Spleen (tissue), 11 donors: ENCODE results near the gene VEGFB. TPM values are rescaled to one million over a fixed set of nuclear protein-coding genes. Genes with fewer than 3 reads are reported as not detected.

Source experiments
- DNase-seq: peaks from one replicate; pipeline ENCODE4 v3.0.0-alpha.2; 2020
- H3K27ac ChIP-seq, 8 donors: fragments of 200-600 bp; sonication (generic) in 7 of 8; 1 replicate in 4 of 8; 2 replicates in 4 of 8; pipeline versions ENCODE4 v1.5.0 to v1.8.0; 2016 to 2021; ENCODE audit warnings: inconsistent platforms in 4 of 8, mild to moderate bottlenecking in 4 of 8, moderate library complexity in 1 of 8
- H3K27me3 ChIP-seq, 7 donors: fragments of 200-600 bp; sonication (generic) in 6 of 7; replicated peaks in 1 of 7; 1 replicate in 4 of 7; 2 replicates in 3 of 7; pipeline versions ENCODE4 v1.5.0 to v1.8.0; 2016 to 2021; ENCODE audit warnings: inconsistent platforms in 3 of 7, mild to moderate bottlenecking in 1 of 7
- H3K36me3 ChIP-seq, 6 donors: fragments of 200-600 bp; sonication (generic) in 5 of 6; 1 replicate in 4 of 6; 2 replicates in 2 of 6; pipeline versions ENCODE4 v1.5.0 to v1.8.0; 2016 to 2021; ENCODE audit warnings: inconsistent platforms in 2 of 6
- H3K4me1 ChIP-seq, 6 donors: fragments of 200-600 bp; sonication (generic) in 5 of 6; 1 replicate in 3 of 6; 2 replicates in 3 of 6; pipeline versions ENCODE4 v1.5.0 to v1.8.0; 2016 to 2021; ENCODE audit warnings: inconsistent platforms in 3 of 6
- H3K4me3 ChIP-seq, 8 donors: fragments of 200-600 bp; sonication (generic) in 7 of 8; 1 replicate in 4 of 8; 2 replicates in 4 of 8; pipeline versions ENCODE4 v1.5.0 to v1.8.0; 2016 to 2021; ENCODE audit warnings: inconsistent platforms in 4 of 8, mild to moderate bottlenecking in 4 of 8, moderate library complexity in 2 of 8
- H3K9me3 ChIP-seq, 8 donors: fragments of 200-600 bp; sonication (generic) in 7 of 8; 1 replicate in 4 of 8; 2 replicates in 4 of 8; pipeline versions ENCODE4 v1.5.0 to v1.8.0; 2016 to 2021; ENCODE audit warnings: inconsistent platforms in 4 of 8
- POLR2A ChIP-seq, 3 donors: fragments of 450-650 bp; IDR thresholded peaks; one replicate each; pipeline ENCODE4 v1.5.1; 2017; ENCODE audit warnings: antibody characterized with exemption in 3 of 3, mild to moderate bottlenecking in 1 of 3
- POLR2AphosphoS5 ChIP-seq, 3 donors: sonication (generic); formaldehyde crosslinking; IDR thresholded peaks; one replicate each; pipeline ENCODE4 v1.5.1; 2017; ENCODE audit warnings: antibody characterized with exemption in 3 of 3
- WGBS, 5 donors: extraction: QIAGEN DNeasy Blood & Tissue Kit in 3 of 5; methylation state at CpG; one replicate each; pipeline versions ENCODE4 v1.1.5 to v1.1.7; 2013 to 2018; 5-methylcytosine and 5-hydroxymethylcytosine counted together
- intact Hi-C: fragments of 100-400 bp; cut with DNase I; formaldehyde crosslinking; loops from one replicate; pipeline ENCODE4 v1.15.0; 2023; ENCODE audit warnings: low total_unique reads
- polyA plus RNA-seq, 3 donors: library from polyadenylated mRNA; stranded (reverse); fragments of 200-250 nt; gene quantifications; one replicate each; pipeline ENCODE4 v1.2.1, GENCODE V29; 2013
- total RNA-seq, 7 donors: library from RNA; depleted of rRNA in 3 of 7; stranded (reverse); fragments of >200 nt in 3 of 7; fragmentation: NEBNext Ultra II Directional in 4 of 7; extraction: Animal tissue kit (Norgen Biotek cat#: 25700) in 4 of 7; gene quantifications; one replicate each; pipeline versions ENCODE4 v1.1.0 to v1.2.1, GENCODE V29; 2016 to 2021
- TF ChIP-seq, protein P1 (sequence below), 11 experiments: fragments of 200-600 bp in 7 of 11; fragments of 450-650 bp in 4 of 11; sonication (generic) in 4 of 11; IDR thresholded peaks in 8 of 11; conservative IDR thresholded peaks in 3 of 11; 1 replicate in 7 of 11; 2 replicates in 4 of 11; pipeline versions ENCODE4 v1.4.0 to v1.8.0; 2016 to 2021; ENCODE audit warnings: antibody characterized with exemption in 11 of 11, inconsistent platforms in 4 of 11, mild to moderate bottlenecking in 1 of 11
- donor health status: healthy with polysubstance abuse.
- donor health status: DM: no; HTN: no; CAD: no; lungs with moderate emphysema.
- donor health status: DM: no; HTN: no; CAD: no.
- donor health status: Bipolar disorder and iron deficiency.
- donor health status: healthy.
- donor health status: DM: no; HTN: no; CAD: no.
- donor health status: DM: yes; HTN: yes; CAD: no.

VEGFB gene
- total and polyA plus RNA-seq, 10 donors = 38.3 to 103 (median 84.4) TPM

DNA sequence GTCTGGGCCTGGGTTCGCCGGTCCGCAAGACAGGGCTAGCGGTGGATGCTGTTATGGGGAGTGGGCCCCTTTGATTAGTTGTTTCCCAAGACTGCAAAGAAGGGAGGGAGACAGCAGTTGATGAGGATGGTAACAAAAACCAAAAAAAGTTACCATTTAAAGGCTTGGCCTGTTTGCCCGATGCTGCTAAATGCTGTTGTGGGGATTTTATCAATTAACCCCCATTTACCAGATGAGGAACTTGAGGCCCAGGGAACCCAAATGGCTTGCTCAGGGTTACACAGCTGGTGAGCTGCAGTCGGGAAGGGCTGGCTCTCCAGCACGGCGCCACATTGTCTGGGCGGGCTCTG lies 11.8 kb upstream of the VEGFB start:
- Histone ChIP-seq H3K4me3 (no peak overlapping the region), H3K27me3 (no peaks in the 10 kb centered on the region), H3K4me1 (peaks cover 19 to 77% (median 40%) of the 10 kb centered on the region in 6 donors), H3K9me3 (no peaks in the 10 kb centered on the region), H3K27ac (peak overlapping the region in 6 of 8 donors; percentile 15 to 98 (median 83)), H3K36me3 (peaks cover 0 to 72% (median 52%) of the 10 kb centered on the region in 6 donors)
- TF ChIP-seq POLR2AphosphoS5 (IDR thresholded peaks at IDR 0.05) (no peak), POLR2A (IDR thresholded peaks at IDR 0.05) (no peak)
- TF ChIP-seq, protein P1, sequence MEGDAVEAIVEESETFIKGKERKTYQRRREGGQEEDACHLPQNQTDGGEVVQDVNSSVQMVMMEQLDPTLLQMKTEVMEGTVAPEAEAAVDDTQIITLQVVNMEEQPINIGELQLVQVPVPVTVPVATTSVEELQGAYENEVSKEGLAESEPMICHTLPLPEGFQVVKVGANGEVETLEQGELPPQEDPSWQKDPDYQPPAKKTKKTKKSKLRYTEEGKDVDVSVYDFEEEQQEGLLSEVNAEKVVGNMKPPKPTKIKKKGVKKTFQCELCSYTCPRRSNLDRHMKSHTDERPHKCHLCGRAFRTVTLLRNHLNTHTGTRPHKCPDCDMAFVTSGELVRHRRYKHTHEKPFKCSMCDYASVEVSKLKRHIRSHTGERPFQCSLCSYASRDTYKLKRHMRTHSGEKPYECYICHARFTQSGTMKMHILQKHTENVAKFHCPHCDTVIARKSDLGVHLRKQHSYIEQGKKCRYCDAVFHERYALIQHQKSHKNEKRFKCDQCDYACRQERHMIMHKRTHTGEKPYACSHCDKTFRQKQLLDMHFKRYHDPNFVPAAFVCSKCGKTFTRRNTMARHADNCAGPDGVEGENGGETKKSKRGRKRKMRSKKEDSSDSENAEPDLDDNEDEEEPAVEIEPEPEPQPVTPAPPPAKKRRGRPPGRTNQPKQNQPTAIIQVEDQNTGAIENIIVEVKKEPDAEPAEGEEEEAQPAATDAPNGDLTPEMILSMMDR (IDR thresholded peaks at IDR 0.05 in 8 of 11, conservative IDR thresholded peaks at IDR 0.05 in 3 of 11) = no peak
- WGBS, 5 donors = 59 to 83% (median 79%) methylated on average over 9 of the region's 9 CpGs
- DNase-seq = no peak
- intact Hi-C loops = no loop called here

DNA sequence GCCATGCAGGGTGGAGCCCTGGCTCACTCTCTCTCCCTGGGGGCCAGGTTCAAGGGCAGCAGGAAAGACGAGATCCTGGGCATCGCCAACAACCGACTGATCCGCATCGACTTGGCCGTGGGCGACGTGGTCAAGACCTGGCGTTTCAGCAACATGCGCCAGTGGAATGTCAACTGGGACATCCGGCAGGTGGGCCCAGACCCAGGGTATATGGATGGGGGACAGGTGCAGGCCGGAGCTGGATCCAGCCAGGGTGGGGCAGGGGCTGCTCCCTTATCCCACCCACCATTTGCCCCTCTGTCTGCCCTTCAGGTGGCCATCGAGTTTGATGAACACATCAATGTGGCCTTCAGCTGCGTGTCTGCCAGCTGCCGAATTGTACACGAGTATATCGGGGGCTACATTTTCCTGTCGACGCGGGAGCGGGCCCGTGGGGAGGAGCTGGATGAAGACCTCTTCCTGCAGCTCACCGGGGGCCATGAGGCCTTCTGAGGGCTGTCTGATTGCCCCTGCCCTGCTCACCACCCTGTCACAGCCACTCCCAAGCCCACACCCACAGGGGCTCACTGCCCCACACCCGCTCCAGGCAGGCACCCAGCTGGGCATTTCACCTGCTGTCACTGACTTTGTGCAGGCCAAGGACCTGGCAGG lies 11.3 kb upstream of the VEGFB start:
- Histone ChIP-seq H3K27me3 (no peaks in the 10 kb centered on the region), H3K27ac (peak overlapping the region in 6 of 8 donors; percentile 48 to 98 (median 83)), H3K4me1 (peaks cover 23 to 82% (median 45%) of the 10 kb centered on the region in 6 donors), H3K9me3 (no peaks in the 10 kb centered on the region), H3K4me3 (no peak overlapping the region), H3K36me3 (peaks cover 0 to 67% (median 50%) of the 10 kb centered on the region in 6 donors)
- intact Hi-C loops = no loop called here
- no peak for DNase-seq
- 60 to 87% (median 74%) methylated on average over 14 to 24 of the region's 24 CpGs for WGBS, 5 donors
- peak; percentile 54 to 83 (median 65) for TF ChIP-seq POLR2AphosphoS5 (IDR thresholded peaks at IDR 0.05)
- TF ChIP-seq, protein P1 (IDR thresholded peaks at IDR 0.05 in 8 of 11, conservative IDR thresholded peaks at IDR 0.05 in 3 of 11) = no peak

DNA sequence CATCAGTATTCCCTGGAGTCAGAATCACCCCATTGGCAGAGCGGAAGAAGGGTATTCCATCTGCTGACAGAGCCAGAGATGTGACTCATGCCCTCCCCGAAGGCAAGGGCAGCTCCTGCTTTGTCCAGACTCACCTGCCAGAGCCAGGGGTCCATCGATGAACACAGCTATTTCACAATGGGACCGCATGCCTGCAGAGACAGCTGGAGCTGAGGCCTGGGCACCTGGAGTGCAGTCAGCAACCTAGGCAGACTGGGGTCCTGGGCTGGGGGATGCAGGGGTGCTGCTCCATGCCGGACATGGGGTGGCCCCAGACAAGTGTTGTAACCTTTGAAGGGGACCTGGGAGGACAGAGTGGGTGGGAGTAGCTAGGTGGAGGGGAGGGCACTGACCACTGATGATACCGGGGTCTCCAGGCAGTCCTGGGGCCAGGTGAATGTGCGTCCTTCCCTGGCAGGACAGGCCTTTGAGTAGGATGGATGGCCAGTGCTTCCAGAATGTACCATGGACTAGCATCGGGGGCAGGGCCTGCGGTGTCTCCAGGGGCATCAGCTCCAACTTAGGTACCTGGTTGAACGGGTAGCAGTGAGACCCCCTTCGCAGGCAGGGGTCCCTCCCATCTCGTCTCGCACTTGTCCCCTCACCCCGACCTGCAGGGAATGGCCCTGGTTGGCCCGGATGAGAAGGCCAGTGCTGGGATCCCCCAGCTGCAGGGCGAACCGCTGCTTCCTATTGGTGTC lies 10.1 kb upstream of the VEGFB start:
- Histone ChIP-seq H3K27me3 (no peaks in the 10 kb centered on the region), H3K4me1 (peaks cover 27 to 84% (median 56%) of the 10 kb centered on the region in 6 donors), H3K9me3 (no peaks in the 10 kb centered on the region), H3K27ac (peak overlapping the region in 5 of 8 donors; percentile 94 to 98 (median 98)), H3K4me3 (peak overlapping the region in 1 of 8 donors; percentile 97), H3K36me3 (peaks cover 0 to 59% (median 41%) of the 10 kb centered on the region in 6 donors)
- peak; percentile 39 to 73 (median 44) for TF ChIP-seq POLR2AphosphoS5 (IDR thresholded peaks at IDR 0.05)
- TF ChIP-seq, protein P1 (IDR thresholded peaks at IDR 0.05 in 8 of 11, conservative IDR thresholded peaks at IDR 0.05 in 3 of 11) = no peak
- DNase-seq = peak; percentile 84
- WGBS, 5 donors = 84 to 92% (median 90%) methylated on average over 11 to 17 of the region's 17 CpGs
- intact Hi-C loops = no loop called here
